ENCODE data around the gene CCL19. TPM values are rescaled to one million over a fixed set of nuclear protein-coding genes. Genes with fewer than 3 reads are reported as not detected.

The CCL19 gene
- total RNA-seq, 1 donor from 2014 or later: not detected

- TF ChIP-seq, protein P1, sequence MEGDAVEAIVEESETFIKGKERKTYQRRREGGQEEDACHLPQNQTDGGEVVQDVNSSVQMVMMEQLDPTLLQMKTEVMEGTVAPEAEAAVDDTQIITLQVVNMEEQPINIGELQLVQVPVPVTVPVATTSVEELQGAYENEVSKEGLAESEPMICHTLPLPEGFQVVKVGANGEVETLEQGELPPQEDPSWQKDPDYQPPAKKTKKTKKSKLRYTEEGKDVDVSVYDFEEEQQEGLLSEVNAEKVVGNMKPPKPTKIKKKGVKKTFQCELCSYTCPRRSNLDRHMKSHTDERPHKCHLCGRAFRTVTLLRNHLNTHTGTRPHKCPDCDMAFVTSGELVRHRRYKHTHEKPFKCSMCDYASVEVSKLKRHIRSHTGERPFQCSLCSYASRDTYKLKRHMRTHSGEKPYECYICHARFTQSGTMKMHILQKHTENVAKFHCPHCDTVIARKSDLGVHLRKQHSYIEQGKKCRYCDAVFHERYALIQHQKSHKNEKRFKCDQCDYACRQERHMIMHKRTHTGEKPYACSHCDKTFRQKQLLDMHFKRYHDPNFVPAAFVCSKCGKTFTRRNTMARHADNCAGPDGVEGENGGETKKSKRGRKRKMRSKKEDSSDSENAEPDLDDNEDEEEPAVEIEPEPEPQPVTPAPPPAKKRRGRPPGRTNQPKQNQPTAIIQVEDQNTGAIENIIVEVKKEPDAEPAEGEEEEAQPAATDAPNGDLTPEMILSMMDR (conservative IDR thresholded peaks at IDR 0.05; ENCODE audit: low read depth, low read length): no peak
- H3K4me3 ChIP-seq (ENCODE audit: low read depth, low read length): no peak overlapping the region
- DNase-seq (ENCODE audit: low read depth): no peak
Measured at GRCh38 chr9:34663303-34663605, 27.8 kb downstream of the CCL19 start.

DNA sequence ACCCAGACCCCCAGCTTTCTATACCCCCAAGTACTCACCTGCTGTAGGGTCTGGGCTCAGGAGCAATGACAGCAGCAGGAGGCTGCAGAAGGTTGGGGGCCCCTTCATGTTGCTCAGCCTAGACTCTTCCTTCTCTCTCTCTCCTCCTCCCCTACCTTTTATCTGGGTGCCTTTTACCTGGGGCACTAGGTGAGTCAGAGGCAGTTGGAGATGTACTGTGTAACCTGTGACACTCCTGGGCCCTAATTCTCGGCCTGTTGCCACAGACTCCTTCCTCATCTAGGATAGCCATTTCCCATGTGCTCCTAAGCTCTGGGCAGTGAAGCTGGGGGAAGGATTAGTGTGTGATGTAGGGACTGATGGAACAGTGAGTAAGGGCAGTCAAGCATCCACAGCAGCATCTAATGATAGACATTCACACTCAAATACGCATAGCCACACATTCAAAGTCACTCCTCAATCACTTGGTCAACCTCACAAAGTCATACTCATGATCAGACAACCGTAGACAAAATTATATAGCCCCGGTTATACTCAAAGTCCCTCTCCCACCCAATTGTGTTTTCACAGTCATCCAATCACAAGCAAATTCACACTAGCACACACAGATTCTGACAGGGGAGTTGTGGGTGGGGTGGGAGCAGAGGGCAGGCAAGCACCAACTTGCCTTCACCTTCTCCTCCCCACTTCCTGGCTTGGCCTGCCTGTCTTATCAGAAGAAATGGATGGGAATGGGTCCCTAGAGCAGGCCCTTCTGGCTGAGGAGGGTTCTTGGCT is 28.4 kb downstream of the CCL19 start, which contains the start of gene CCL27:
Gene CCL27, minus strand, starts transcription at position 132 of the 777 bp plus-strand sequence. Its CDS starts 24 bp downstream, at position 108.
- no peak for DNase-seq (ENCODE audit: low read depth)
- H3K4me3 ChIP-seq (ENCODE audit: low read depth, low read length): no peak within 1 kb of the TSS

DNA sequence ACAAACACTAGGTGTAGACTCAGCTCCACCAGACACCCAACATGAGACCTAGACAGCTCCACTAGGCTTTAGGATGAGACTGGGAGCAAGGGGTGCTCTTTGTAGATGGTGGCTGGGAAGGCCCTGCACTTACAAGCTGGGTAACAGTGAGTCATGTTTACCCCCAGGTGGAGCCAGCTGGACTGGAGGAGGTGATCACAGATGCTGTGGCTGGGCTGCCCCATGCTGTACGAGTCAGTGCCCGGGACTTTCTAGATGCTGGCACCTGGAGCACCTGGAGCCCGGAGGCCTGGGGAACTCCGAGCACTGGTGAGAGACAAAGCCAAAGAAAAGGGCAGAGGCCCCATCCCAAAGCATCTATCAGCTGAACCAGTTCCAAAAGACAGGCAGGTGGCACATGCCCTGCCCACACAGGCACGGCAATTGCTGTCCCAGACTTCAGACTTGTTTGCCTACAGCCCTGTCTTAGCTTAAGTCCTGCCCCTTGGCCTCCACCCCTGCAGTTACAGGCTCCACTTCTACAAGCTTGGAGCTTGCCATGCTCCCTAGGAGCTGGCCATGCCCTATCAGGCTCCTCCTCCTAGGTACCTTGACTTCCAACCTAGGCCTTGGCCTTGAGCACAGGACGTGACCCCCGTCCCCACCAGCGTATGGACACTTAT is 31.4 kb downstream of the CCL19 start:
- TF ChIP-seq, protein P1 (conservative IDR thresholded peaks at IDR 0.05; ENCODE audit: low read depth, low read length): no peak
- DNase-seq (ENCODE audit: low read depth): no peak
- H3K4me3 ChIP-seq (ENCODE audit: low read depth, low read length): no peak overlapping the region

More for the DNA sequence above, 28.4 kb downstream of the CCL19 start, which contains the start of gene CCL27:
- TF ChIP-seq, protein P1 (conservative IDR thresholded peaks at IDR 0.05; ENCODE audit: low read depth, low read length): no peak

- TF ChIP-seq, protein P1 (conservative IDR thresholded peaks at IDR 0.05; ENCODE audit: low read depth, low read length): no peak
- H3K4me3 ChIP-seq (ENCODE audit: low read depth, low read length): no peak overlapping the region
- DNase-seq (ENCODE audit: low read depth): no peak
Measured at GRCh38 chr9:34658461-34658860, 32.6 kb downstream of the CCL19 start.

DNA sequence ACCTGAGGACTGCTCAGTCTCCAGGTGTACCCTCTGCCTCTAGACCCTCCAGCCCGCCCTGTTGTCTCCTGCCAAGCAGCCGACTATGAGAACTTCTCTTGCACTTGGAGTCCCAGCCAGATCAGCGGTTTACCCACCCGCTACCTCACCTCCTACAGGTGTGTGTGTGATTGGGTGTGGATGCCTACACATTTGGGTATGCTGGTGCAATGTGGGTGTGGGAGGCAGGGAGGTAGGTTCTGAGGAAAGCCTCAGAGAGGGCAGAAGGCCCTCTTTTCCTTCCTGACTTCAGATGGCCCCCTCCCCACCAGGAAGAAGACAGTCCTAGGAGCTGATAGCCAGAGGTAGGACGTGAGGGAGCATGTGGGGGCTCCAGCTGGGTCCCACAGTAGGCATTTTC is 34.1 kb downstream of the CCL19 start:
- no peak overlapping the region for H3K4me3 ChIP-seq (ENCODE audit: low read depth, low read length)
- no peak for DNase-seq (ENCODE audit: low read depth)
- TF ChIP-seq, protein P1 (conservative IDR thresholded peaks at IDR 0.05; ENCODE audit: low read depth, low read length): no peak

DNA sequence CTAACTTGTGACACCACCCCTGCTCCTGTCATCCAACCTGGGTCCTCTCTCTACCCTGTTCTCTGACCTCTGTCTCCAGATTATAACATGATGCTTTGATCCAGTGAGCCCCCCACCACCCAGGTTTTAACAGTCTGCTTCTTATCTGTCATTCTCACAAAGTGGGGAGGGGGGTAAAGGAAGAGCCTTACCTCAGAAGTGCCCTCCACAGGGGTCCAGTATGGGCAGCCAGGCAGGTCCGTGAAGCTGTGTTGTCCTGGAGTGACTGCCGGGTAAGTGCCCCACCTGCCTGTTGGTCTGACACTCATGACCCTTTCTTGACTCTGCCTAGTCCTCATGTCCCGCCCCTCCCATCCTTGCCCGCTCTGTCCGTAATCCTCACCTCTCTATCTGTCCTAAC is 35.7 kb downstream of the CCL19 start:
- DNase-seq (ENCODE audit: low read depth): no peak
- no peak overlapping the region for H3K4me3 ChIP-seq (ENCODE audit: low read depth, low read length)
- TF ChIP-seq, protein P1 (conservative IDR thresholded peaks at IDR 0.05; ENCODE audit: low read depth, low read length): no peak

Data from epithelial cell of proximal tubule (primary cell).